HG03064 (cell line): ENCODE results near the gene NBAS.
"Not testable (repeated sequence)": the region's sequence is repeated elsewhere in the genome, so short reads cannot be mapped to it uniquely, and the experiment has no call there.

Experiments used
- ATAC-seq: cut with Tn5 transposase; IDR thresholded peaks from one replicate; pipeline ENCODE4 v1.9.1; 2021; ENCODE audit warnings: low read depth; ENCODE audit not compliant: unreplicated experiment

The NBAS gene

DNA sequence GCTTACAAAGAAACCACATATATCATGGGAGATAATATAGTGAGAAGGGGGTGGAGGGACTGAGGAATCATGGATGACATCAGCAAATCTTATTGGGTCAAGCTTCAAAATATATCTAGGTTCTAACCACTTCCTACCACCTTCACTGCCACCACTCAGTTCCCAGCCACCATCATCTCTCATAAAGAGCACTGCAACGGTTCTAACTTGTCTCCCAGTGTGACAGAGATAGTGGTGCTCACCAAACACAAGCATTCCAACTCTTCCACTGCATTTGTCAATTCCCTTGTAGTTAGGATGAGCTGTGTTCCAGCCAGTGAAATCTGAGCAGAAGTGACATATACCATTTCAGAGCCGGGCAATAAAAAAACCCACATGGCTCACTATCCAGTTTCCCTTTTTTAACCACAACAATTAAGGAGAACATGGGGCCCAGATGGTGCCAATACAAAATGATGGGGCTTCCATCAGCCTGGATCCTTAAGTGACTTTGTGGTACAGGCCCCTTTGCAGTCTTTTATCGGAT lies 318.1 kb downstream of the NBAS start:
- no peak for ATAC-seq

DNA sequence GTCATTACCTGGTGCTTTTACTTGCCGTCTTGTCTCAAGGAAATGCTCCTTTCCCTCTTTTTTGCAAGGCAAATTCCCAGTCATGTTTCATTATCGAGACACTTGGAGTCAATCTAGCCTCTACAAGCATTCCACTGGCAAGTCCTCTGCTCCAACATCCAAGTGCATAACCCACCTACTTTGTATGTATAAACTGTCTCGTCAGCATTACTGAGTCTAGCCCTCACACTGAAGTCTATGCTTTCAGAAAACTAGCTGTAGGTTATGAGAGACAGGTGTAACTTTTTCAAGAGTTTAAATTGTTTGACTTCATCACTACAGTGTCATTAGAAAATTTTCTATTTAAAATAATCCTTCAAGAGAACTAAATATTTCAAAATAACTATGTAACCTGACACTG lies 319.2 kb downstream of the NBAS start:
- ATAC-seq: no peak

DNA sequence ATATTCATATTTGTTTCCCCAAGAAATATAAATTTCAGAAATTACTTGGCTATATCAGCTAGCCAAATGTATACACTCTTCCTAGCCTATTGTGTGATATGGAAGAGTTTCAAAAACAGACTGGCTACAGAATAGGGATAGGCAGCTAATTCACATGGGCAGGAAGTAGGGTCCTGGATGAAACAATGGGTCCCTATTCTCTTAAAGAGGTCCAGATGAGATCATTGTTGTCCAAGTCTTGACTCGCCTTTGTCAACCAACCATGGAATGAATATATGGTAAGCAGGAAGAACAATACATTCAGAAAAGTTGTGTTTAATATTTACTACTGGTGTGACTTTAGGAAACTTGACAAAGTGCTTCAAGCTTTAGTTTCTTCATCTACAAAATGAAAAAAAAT lies 319.9 kb downstream of the NBAS start:
- no peak for ATAC-seq

DNA sequence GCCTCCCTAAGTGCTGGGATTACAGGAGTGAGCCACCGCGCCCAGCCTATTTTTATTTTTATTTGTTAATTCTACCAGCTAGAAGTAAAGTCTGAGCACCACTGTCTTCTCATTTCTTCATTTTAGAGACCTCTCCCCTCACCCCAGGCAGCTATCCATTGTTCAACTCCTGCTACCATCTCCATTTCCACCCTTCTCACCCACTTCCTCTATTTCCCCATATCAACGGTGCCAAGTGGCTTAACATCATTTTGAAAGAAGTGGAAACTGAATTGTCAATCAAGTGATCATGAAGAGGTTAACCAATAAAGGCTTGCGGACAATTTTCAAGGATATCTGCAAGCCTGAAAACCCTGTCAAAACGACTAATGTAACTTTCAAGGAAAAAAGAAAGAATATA lies 323.1 kb downstream of the NBAS start:
- ATAC-seq: no peak

DNA sequence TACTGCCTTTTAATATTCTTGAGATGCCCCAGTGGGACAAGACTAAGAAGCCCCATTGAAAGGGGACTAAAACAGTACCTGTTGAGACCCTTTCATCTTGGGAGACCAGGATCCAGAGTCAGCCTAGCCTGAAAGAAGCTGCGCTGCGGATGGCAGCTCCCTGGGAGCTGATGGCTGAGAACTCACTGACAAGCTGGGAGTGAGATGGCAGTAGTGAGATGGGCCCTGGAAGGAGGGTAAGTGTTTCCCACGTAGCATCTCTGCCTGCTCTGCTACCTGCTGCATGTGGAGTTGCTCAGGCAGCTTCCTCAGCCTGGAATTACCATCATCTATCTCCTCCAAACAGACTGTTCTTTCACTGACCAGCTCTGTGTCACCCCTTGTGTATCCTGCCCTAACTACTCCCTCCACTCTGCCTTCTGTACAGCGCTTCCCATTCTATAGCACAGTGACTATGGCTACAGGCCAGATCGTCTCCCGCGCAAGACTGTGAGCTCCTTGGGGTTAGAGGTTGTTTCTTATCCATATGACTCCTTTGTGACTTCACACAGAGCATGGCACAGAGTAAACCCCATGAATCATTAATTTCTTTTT lies 330.4 kb downstream of the NBAS start:
- ATAC-seq: no peak

DNA sequence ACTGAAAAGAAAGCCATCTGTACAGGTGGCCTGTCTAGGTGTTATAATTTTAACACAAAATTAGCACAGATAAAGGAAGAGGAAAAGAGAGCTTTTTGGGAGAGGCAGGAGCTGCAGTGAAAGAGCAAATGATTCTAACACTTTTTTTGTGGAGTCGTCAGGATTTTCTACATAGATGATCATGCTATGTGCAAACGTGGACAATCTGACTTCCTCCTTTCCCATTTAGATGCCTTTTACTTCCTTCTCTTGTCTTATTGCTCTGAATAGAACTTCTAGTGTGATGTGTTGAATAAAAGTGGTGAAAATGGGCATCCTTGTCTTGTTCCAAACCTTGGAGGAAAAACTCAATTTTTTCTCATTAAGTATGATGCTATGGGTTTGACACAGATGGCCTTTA lies 334.5 kb downstream of the NBAS start:
- ATAC-seq: no peak

DNA sequence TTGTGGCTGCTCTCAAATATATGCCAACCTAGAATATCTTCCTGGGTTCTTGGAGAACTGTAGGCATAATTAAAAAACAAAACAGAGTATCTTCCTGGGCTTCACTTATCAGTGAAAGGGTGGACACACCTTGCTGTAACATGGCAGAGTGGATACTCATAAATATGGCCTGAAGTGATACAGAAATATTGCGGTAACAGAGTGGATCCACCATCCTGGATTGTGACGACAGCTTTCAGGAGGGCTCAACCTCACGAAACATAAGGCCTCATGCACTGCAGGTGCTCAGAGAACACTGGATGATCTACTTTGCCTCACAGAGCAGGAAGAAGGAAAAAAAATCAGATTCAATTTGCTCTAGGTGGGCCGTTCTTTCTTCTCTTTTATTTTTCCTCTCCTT lies 336.0 kb downstream of the NBAS start:
- ATAC-seq: no peak

DNA sequence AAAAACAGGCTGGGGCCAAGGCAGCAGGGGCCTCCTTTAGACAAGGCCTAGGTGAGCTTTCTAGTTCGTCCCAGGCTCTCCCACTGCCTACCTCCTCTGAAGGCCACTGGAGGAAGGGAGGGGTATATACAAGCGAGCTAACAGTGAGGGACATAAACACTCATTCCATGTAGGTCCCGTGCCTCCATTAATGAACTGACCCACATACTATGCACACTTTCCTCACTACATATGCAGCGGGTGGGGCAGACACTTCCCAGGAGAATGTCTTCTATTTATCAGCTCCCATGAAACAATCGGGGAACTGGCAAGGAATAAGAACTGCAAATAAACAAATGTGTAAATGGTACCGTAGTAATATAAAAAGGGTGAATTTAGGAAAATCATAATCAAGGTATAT lies 336.5 kb downstream of the NBAS start:
- ATAC-seq: no peak

DNA sequence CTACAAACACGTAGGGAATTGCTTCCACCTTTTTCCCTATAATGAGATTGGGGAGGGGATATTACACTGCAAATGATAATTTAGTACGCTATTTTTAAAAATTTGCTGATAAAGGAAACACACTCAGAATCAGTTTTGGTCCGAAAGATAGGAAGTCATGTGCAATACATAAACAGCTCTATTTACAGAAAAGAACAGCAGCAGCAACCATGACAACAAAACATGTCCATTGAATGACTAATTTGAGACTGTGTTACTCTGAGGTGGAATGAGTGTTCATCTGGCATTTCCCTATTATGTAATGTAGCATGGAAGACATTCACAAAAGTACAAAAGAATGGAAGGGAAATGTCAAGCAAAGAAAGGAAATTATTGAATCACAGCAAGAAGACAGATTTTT lies 337.2 kb downstream of the NBAS start:
- no peak for ATAC-seq

DNA sequence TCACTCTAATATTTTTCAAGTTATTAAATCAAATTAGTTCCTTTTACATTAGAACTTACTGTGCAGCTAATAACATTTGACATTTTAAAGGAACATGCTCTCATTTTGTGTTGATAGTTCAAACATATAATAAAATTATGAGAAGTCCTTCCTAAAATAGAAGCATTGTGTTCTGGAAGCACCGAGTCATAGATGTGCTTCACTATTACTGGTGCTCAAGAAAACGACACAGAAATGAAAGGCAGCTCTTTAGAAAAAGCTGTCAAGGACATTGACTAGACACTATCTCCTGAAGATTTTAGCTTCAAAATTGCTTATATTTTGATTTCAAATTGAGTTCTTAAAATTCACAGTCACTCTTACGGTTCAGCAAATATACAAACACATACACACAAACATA lies 338.3 kb downstream of the NBAS start:
- no peak for ATAC-seq

DNA sequence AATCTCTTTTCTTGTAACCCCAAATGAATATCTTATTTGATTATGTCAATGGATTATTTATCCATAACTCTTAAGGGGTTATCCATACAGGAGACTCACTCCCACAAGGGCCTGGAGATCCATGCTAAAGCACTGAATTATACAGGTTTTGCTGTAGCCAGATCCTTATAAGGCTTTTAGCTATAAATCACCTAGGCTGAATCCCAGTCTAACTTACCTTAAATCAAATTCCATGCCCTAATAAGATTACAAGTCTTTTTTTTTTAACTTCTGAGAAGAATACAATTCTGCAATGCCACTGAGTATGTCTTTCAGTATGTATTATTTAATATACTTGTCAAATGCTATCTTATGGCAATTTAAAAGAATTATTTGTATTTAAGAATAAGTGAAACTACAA lies 340.5 kb downstream of the NBAS start:
- no peak for ATAC-seq

DNA sequence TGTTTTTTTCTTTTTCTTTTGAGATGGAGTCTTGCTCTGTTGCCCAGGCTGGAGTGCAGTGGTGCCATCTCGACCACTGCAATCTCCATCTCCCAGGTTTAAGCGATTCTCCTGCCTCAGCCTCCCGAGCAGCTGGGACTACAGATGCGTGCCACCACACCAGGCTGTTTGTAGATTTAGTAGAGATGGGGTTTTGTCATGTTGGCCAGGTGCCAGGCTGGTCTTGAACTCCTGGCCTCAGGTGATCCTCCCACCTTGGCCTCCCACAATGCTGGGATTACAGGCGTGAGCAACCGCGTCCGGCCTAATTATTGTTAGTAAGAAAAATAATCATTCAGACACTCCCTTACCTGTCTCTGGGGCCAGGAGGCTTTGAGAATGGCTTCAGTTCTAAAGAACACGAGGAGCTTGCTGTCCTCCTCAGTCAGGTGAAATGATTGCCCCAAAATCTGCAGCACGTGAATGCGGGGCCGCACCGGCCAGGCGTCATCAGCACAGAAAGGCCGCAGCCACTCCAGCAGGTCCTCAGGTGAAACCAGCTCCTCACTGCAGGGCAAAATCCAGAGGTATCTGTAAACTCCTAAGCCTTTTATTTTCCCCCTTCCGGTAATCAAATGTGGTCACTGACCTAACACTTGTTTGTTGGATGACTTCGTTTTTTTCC lies 342.6 kb downstream of the NBAS start:
- ATAC-seq: no peak

DNA sequence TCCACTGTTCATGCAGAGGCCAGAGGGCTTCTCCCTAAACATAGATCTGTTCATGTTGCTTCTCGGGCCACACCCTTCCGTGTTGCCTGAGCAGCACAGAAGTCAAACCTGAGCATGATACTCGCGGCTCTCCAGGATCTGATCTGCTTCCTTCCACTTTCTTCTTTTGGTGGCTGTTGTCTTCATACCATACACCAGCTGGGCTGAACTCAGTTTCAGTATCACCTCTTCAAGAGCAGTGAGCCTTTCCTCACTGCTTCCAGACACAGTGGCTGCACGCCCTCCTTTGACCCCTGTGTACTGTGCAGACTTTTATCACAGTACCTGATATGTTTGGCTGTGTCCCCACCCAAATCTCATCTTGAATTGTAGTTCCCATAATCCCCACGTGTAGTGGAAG lies 348.9 kb downstream of the NBAS start:
- ATAC-seq: no peak

DNA sequence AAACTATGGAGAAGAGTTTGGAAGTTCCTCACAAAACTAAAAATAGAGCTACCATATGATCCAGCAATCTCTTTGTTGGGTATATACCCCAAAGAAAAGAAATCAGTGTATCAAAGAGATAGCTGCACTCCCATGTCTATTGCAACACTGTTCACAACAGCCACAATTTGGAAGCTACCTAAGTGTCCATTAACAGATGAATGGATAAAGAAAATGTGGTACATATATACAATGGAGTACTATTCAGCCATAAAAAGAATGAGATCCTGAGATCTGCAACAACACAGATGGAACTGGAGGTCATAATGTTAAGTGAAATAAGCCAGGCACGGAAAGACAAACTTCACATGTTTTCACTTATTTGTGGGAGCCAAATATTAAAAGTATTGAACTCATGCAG lies 350.6 kb downstream of the NBAS start:
- ATAC-seq: not testable (repeated sequence)

DNA sequence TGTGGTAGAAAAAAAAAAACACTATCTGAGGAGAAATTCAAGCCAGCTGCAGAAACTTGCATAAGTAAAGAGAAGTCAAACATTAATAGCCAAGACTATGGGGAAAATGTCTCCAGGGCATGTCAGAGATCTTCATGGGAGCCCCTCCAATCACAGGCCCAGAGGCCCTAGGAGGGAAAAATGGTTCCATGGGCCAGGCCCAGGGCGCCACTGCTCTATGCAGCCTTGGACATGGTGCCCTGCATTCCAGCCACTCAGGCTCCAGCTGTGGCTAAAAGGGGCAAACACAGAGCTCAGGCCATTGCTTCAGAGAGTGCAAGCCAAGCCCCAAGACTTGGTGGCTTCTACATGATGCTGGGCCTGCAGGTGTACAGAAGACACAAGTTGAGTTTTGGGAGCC lies 354.7 kb downstream of the NBAS start:
- ATAC-seq: no peak

DNA sequence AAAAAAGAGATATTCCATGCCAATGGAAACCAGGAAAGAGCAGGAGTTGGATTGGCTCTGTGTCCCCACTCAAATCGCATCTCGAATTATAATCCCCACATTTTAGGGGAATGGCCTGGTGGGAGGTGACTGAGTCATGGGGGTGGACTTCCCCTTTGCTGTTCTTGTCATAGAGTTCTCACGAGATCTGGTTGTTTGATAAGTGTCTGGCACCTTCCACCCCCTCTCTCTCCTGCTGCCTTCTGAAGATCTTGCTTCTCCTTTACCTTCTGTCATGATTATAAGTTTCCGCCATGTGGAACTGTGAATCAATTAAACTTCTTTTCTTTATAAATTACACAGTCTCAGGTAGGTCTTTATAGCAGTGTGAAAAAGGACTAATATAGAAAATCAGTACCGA lies 355.6 kb downstream of the NBAS start:
- ATAC-seq: no peak

DNA sequence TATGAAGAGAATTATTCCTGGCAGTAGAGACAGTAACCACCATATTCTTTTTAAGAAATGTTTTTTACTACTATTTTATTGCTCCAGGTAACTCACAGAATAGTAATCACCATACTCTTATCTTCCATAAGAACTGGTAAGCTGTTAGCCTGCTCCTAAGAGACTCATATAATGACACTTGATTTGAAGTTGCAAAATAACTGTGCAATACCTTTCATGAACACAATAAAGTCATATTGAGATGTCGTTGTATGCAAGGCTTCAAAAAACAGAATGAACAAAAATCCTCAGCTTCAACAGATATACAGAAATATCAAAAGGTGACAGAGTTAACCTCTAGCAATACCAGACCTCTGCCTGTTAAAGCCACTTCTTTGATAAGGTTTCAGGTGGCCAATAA lies 360.1 kb downstream of the NBAS start:
- ATAC-seq: no peak

DNA sequence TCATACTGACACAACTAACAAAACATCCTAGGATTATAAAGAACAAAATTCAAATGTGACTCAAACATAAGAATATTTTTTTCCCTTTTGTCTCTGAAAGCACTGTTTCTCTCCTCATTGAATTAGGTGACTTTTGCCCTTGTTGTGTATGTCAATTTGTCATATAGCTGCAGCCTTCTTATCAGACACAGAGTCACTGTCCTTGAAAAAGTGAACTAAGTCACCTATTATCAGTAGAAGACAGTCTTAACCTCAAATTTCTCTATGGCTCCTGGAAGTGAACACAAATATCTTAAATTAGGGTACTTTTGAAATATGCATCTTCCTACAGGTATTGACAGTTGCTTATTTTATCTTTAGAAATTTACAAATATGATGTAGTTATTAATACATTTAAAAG lies 360.6 kb downstream of the NBAS start:
- no peak for ATAC-seq

DNA sequence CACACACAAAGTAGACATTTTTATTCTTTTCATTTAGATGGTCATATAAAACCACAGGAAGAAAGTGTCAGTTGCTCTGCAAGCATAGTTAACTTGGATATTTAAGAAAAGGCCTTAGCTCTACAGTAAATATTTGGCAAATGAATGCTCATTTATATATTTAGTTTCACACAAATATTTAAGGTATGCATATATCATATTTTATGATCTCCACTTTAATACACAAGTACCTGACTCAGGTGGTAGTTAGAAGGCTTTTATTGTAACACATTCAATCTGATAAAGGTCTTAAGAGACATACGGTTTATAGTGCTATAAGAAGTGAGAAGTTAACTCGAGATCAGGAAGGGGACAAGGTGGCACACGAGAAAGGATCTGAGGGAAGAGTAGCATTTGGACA lies 363.1 kb downstream of the NBAS start:
- no peak for ATAC-seq

DNA sequence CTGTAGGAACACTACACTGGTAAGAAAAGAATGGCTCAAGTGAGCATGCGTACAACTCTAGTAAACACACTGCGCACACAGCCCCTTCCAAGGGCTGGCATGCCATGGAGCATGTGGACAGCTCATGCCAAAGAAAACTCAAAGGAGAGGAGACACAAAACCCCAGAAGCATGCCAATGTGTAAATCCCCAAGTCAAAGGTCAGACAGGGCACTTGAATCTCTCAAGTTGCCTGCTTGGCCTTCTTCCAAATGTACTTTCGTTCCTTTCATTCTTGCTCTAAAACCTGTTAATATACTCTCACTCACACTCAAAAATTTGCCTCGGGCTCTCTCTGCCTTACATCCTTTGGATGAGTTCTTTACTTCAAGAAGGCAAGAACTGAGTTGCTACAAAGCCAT lies 365.3 kb downstream of the NBAS start:
- ATAC-seq: no peak

DNA sequence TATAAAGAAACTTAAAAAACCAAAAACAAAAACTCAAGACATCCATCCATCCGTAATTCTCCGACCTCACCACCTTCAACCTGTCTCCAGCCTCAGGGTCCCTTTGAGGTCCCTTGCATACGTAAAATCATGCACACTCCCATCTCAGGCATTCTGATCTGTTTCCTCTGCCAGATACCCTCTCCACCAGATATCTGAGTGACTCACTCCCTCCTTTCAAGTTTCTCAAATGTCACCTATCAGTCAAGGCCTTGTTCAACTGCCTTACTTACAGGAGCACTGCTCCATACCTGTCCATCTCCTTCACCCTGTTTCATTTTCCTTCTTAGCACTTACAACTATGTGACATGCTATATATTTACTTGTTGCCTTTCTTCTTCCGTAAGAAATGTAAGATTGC lies 369.3 kb downstream of the NBAS start:
- ATAC-seq: no peak

DNA sequence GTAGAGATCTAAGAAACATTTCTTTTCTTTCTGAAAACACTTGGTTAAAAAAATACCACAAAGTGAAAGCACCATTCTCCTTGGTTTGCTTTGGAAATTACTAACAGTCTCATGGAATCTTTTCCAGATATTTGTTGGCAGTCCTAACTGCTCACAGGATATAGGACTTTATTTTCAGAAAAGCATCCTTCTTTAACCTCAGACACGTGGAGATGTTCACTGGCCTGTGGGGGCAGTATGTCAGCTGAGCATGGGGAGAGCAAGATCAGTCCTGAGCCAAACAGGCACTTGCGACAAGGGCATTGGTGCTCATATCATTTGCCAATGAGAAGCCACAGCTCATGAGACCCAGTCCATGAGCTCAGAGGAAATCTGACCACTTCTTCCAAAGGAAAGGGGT lies 371.9 kb downstream of the NBAS start:
- no peak for ATAC-seq

DNA sequence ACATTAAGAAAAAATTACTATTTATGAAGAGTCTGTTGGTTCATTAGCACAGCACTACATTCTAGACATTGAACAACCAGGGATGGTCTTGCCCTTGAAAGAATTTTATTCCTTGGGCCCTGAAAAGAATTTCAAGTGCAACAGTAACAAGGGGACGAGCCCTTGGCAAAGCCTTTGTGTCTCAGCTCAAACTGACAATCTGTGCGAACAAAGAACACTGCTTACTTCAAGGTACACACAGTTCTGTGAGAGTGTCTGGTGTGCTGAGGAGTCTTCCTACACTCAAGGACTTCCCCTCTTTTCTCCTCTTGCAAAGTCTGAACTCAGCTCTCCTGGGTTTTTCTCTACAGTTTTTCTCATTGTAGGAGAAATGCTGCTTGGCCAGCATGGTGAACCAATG lies 373.4 kb downstream of the NBAS start:
- no peak for ATAC-seq
